GM12801 (cell line): Measurements from ENCODE around the gene SPDYE6.

Source experiments
- TF ChIP-seq, protein P1 (sequence below): IDR thresholded peaks from one replicate; pipeline ENCODE4 v1.5.1; 2011; ENCODE audit warnings: control low read depth; ENCODE audit not compliant: insufficient read length; ENCODE audit errors: extremely low read depth

SPDYE6 gene

DNA sequence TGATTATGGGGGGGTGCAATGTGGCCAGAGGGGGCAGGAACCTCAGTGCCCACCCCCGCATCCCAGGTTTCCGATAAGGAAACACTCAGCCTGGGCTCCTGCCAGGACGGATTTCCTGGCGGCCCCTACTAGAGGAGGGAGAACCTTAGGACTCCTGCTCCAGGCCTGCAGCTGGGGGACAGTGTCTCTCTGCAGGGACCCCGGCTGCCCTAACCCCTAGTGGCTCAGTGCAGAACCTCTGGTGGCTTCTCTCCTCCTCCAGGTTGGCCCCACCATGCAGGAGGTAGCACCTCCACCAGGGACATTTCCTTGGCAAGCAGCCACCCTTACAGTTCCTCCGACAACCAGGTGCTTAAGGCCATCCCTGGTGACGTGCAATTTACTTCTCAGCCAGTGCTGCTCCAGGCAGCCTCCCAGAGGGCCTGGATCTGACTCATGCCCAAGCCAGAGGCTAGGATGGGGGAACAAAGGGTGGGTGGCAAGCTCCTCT is 37.7 kb downstream of the SPDYE6 start:
- TF ChIP-seq, protein P1, sequence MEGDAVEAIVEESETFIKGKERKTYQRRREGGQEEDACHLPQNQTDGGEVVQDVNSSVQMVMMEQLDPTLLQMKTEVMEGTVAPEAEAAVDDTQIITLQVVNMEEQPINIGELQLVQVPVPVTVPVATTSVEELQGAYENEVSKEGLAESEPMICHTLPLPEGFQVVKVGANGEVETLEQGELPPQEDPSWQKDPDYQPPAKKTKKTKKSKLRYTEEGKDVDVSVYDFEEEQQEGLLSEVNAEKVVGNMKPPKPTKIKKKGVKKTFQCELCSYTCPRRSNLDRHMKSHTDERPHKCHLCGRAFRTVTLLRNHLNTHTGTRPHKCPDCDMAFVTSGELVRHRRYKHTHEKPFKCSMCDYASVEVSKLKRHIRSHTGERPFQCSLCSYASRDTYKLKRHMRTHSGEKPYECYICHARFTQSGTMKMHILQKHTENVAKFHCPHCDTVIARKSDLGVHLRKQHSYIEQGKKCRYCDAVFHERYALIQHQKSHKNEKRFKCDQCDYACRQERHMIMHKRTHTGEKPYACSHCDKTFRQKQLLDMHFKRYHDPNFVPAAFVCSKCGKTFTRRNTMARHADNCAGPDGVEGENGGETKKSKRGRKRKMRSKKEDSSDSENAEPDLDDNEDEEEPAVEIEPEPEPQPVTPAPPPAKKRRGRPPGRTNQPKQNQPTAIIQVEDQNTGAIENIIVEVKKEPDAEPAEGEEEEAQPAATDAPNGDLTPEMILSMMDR, result no peak

DNA sequence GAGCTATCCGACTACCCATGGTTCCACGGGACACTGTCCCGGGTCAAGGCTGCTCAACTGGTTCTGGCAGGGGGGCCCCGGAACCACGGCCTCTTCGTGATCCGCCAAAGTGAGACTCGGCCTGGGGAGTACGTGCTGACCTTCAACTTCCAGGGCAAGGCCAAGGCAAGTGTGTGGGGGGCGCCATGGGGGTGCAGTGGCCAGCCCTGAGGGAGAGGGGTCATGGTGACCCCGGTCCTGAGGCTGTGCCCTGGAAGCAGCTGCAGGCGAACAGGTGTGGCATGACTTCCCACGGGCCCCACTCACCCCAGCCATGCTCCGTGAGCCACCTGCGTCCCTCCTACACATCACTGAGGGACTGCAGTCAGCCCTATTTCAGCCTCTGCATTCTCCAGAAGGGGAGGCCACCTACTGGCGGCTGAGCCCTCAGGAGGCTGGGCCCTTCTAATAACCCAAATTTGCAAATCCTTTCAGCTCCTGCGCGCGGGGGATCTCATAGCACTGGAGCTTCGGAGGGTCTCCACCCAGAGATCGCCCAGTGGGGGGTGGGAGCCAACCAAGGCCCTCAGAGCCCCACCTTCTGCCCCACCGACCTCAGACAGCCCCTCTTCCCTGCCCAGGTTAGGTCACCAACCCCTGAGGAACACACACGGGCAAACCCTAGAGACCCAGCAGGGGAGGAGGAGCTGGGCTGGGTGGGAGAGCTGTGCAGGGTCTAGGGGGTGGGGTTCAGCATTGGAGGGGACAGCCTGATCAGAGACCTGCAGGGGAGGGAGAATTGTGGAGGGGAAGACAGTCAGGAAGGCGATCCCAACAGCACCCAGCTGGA is 38.8 kb downstream of the SPDYE6 start:
- TF ChIP-seq, protein P1, result no peak

DNA sequence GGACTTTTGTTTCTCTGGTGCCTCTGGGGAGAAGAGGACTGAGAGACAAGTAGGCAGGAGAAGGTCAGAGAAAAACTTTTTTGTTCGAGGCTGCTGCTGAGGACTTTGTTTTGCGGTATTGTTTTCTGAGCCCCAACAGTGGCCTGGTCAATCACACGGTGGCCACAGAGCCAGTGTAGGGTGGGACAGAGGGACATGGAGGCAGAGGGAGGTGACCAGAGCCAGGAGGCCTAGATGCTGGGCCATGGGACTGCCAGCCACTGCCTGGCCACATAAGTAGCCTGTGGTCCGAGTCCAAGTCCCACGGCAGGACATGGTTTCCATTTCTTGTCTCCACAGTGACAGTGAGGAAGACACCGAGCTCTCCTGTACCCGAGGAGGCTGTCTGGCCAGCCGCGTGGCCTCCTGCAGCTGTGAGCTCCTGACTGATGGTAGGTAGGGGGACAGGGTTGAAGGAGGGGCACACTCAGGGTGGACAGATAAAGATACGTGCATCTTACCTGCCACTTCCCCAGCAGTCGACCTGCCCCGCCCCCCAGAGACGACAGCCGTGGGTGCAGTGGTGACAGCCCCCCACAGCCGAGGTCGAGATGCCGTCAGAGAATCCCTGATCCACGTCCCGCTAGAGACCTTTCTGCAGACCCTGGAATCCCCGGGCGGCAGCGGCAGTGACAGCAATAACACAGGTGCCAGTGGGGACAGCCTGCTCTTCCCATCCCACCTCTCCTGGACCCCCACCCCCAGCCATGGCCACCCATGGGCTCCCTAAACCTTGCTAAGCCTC is 42.1 kb downstream of the SPDYE6 start:
- TF ChIP-seq, protein P1, result no peak

DNA sequence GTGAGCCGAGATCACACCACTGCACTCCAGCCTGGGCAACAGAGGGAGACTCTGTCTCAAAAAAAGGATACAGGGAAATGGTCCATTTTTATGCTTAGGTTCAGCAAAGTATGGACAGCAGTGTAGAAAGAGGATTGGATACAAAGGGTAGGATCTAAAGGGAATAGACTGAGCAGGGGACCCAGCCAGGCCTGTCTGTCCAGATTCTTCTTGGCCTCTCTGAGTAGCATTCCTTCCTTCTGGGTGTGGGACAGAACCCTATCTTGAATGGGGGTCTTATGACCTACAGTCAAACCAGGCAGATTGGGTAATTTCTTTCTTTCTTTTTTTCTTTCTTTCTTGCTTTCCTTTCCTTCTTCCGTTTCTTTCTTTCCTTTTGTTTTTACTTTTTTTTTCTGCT is 43.9 kb downstream of the SPDYE6 start:
- TF ChIP-seq, protein P1, result no peak

DNA sequence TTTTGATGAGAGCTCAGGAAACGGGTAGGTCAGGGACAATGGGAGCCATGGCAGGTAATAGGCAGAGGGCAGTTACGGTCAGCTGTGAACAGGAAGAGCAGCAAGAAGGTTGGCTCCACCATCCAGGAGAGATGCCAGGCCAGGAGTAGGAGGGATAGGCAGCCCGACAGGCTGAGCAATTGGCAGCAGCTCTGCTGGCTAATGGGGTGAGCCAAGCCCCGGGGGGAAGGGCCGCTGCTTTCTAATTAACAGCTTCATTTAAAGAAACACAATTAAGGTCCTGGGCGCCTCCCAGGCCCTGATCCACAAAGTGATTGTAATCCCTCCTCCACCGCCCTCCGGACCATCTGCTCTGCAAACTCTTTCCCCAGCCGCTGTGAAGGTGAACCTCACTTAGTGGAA is 45.8 kb downstream of the SPDYE6 start:
- TF ChIP-seq, protein P1, result no peak

DNA sequence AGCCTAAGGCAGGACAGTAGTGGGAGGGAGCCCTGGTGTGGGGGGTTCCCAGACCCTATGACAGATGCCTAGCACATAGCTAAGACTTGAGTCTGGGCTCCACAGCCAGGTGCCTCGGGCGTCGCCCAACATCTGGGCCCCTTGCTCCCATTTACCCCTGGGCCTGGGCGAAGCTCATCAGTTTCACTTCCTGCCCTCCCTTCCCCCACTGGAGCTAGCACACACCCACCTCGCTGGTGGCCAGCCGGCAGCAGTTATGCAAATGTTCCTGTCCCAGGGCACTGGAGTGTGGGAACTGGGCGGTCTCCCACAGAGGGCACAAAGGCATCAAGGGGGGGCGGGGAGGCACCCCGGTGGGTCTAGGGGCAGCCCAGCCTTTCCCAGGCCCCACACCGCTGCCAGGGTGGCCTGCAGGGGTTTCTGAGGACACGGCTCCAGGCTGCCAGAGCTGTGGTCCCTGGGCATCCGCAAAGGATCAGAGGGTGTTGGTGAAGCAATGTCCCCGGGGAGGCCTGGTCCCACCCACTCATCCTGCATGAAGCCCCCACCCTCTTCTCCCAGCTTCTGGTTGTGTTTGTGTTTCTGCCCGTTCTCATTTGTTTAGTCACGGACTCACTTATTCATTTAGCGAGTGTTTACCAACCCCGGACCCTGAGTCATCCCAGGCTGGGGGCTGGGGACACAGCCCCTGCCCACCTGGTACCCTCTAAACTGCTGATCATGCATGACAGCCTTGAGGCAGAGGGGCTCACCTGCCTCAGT is 49.1 kb downstream of the SPDYE6 start:
- TF ChIP-seq, protein P1, result no peak
